T-helper 2 cell treated with Interferon-gamma antibody and Interleukin-4, amounts not matched to agents 5 μg/mL and 100 μg/mL, for 36 hours (primary cell): ENCODE measurements around the gene KIF18B.

Experiments
- DNase-seq: peaks from one replicate; pipeline ENCODE4 v3.0.0; 2021; ENCODE audit warnings: low spot score
- H3K27ac Mint-ChIP-seq: one replicate; pipeline ENCODE4 v1.8.0; 2021; ENCODE audit warnings: mild to moderate bottlenecking, mixed read lengths
- H3K27me3 Mint-ChIP-seq: one replicate; pipeline ENCODE4 v1.8.0; 2021; ENCODE audit warnings: low read depth, mixed read lengths
- H3K36me3 Mint-ChIP-seq: one replicate; pipeline ENCODE4 v1.8.0; 2021; ENCODE audit warnings: low read depth, mixed read lengths
- H3K4me1 Mint-ChIP-seq: one replicate; pipeline ENCODE4 v1.8.0; 2021; ENCODE audit warnings: low read depth, mixed read lengths
- H3K4me3 Mint-ChIP-seq: one replicate; pipeline ENCODE4 v1.8.0; 2022; ENCODE audit warnings: mild to moderate bottlenecking, moderate library complexity, mixed read lengths
- H3K9me3 Mint-ChIP-seq: one replicate; pipeline ENCODE4 v1.8.0; 2021; ENCODE audit warnings: mixed read lengths

The KIF18B gene

GRCh38 chr17:44977814-44978550 is 30.4 kb upstream of the KIF18B start:
- Mint-ChIP-seq H3K27me3 (peaks cover 37% of the 10 kb centered on the region), H3K4me3 (no peak overlapping the region), H3K4me1 (no peaks in the 10 kb centered on the region), H3K36me3 (no peaks in the 10 kb centered on the region), H3K27ac (no peak overlapping the region), H3K9me3 (no peaks in the 10 kb centered on the region)
- no peak for DNase-seq

- H3K4me3 Mint-ChIP-seq, result no peak overlapping the region
- H3K27me3 Mint-ChIP-seq, result peaks cover 37% of the 10 kb centered on the region
- H3K4me1 Mint-ChIP-seq, result peaks cover 3% of the 10 kb centered on the region
- H3K36me3 Mint-ChIP-seq, result no peaks in the 10 kb centered on the region
- no peak for DNase-seq
- H3K27ac Mint-ChIP-seq, result no peak overlapping the region
- no peaks in the 10 kb centered on the region for H3K9me3 Mint-ChIP-seq
These were observed 29.5 kb upstream of the KIF18B start for GRCh38 chr17:44977065-44977464.

GRCh38 chr17:44976206-44976605 is 28.6 kb upstream of the KIF18B start:
- no peaks in the 10 kb centered on the region for H3K36me3 Mint-ChIP-seq
- no peak overlapping the region for H3K4me3 Mint-ChIP-seq
- H3K27me3 Mint-ChIP-seq, result peaks cover 39% of the 10 kb centered on the region
- H3K9me3 Mint-ChIP-seq, result no peaks in the 10 kb centered on the region
- H3K27ac Mint-ChIP-seq, result no peak overlapping the region
- H3K4me1 Mint-ChIP-seq, result peaks cover 6% of the 10 kb centered on the region
- DNase-seq, result no peak

GRCh38 chr17:44972953-44973352 is 25.4 kb upstream of the KIF18B start:
- H3K27ac Mint-ChIP-seq, result no peak overlapping the region
- H3K36me3 Mint-ChIP-seq, result no peaks in the 10 kb centered on the region
- no peaks in the 10 kb centered on the region for H3K9me3 Mint-ChIP-seq
- peaks cover 19% of the 10 kb centered on the region for H3K4me1 Mint-ChIP-seq
- no peak overlapping the region for H3K4me3 Mint-ChIP-seq
- DNase-seq, result no peak
- H3K27me3 Mint-ChIP-seq, result peaks cover 55% of the 10 kb centered on the region

GRCh38 chr17:44971776-44972483 is 24.4 kb upstream of the KIF18B start:
- H3K4me3 Mint-ChIP-seq, result no peak overlapping the region

GRCh38 chr17:44970136-44970741 is 22.7 kb upstream of the KIF18B start:
- Mint-ChIP-seq H3K36me3 (peaks cover 2% of the 10 kb centered on the region), H3K4me3 (peak overlapping the region; percentile 79), H3K27ac (no peak overlapping the region), H3K4me1 (peaks cover 19% of the 10 kb centered on the region), H3K27me3 (peaks cover 62% of the 10 kb centered on the region), H3K9me3 (no peaks in the 10 kb centered on the region)
- peak; percentile 27 for DNase-seq

More at GRCh38 chr17:44971776-44972483, 24.4 kb upstream of the KIF18B start:
- DNase-seq, result peak; percentile 75
- Mint-ChIP-seq H3K9me3 (no peaks in the 10 kb centered on the region), H3K27me3 (peaks cover 54% of the 10 kb centered on the region), H3K27ac (no peak overlapping the region), H3K36me3 (no peaks in the 10 kb centered on the region), H3K4me1 (peaks cover 19% of the 10 kb centered on the region)

GRCh38 chr17:44969144-44969780 is 21.7 kb upstream of the KIF18B start:
- no peak for DNase-seq
- no peak overlapping the region for H3K27ac Mint-ChIP-seq
- H3K27me3 Mint-ChIP-seq, result peaks cover 67% of the 10 kb centered on the region
- H3K36me3 Mint-ChIP-seq, result peaks cover 2% of the 10 kb centered on the region
- H3K4me1 Mint-ChIP-seq, result peaks cover 19% of the 10 kb centered on the region
- H3K4me3 Mint-ChIP-seq, result peak overlapping the region; percentile 79
- no peaks in the 10 kb centered on the region for H3K9me3 Mint-ChIP-seq

GRCh38 chr17:44968225-44969143 is 20.9 kb upstream of the KIF18B start, which contains the start of gene C1QL1:
C1QL1 (minus strand) TSS chr17:44968303; CDS start chr17:44968048, 255 bp downstream.
- Mint-ChIP-seq H3K27me3 (peaks cover 72% of the 10 kb centered on the region), H3K36me3 (peaks cover 2% of the 10 kb centered on the region), H3K4me1 (peaks cover 19% of the 10 kb centered on the region), H3K27ac (no peak within 1 kb of the TSS), H3K9me3 (no peaks in the 10 kb centered on the region), H3K4me3 (peak within 1 kb of the TSS; percentile 79)
- peak; percentile 88 for DNase-seq

GRCh38 chr17:44967907-44968224 is 20.3 kb upstream of the KIF18B start:
- no peak for DNase-seq
- Mint-ChIP-seq H3K4me1 (peaks cover 19% of the 10 kb centered on the region), H3K27ac (no peak overlapping the region), H3K27me3 (peaks cover 78% of the 10 kb centered on the region), H3K36me3 (peaks cover 2% of the 10 kb centered on the region), H3K9me3 (no peaks in the 10 kb centered on the region), H3K4me3 (no peak overlapping the region)

- Mint-ChIP-seq H3K27ac (no peak overlapping the region), H3K36me3 (peaks cover 2% of the 10 kb centered on the region), H3K4me3 (no peak overlapping the region), H3K27me3 (peaks cover 80% of the 10 kb centered on the region), H3K4me1 (peaks cover 18% of the 10 kb centered on the region), H3K9me3 (no peaks in the 10 kb centered on the region)
- DNase-seq, result no peak
These were observed 19.7 kb upstream of the KIF18B start for GRCh38 chr17:44967026-44967906.

GRCh38 chr17:44966348-44967025 is 18.9 kb upstream of the KIF18B start:
- Mint-ChIP-seq H3K27ac (no peak overlapping the region), H3K4me1 (peaks cover 13% of the 10 kb centered on the region), H3K4me3 (no peak overlapping the region), H3K36me3 (peaks cover 2% of the 10 kb centered on the region), H3K27me3 (peaks cover 77% of the 10 kb centered on the region), H3K9me3 (no peaks in the 10 kb centered on the region)
- DNase-seq, result no peak
